ENCODE data around the gene GNPTAB.

DNA sequence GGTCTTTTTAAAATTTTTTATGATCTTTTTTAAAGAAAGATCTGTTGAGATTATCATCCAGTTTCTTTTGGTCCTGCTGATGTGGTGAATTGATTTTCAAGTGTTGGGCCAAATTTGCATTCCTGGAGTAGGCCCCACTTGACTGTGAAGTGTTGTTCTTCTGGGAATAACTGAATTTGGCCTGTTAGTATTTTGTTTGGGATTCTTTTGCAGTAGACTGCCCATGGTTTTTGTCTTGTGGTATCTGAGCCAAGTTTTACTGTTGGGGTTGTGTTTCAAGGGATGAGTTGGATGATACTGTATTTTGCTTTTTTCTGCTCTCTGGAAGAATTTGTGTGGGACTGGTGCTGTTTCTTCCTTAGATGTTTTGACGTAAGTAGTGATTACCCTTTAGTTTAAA is 87.5 kb downstream of the GNPTAB start:
- TF ChIP-seq SMC3 (IDR thresholded peaks at IDR 0.05), result no peak
- TF ChIP-seq MAFK (IDR thresholded peaks at IDR 0.05; ENCODE audit: partially characterized antibody), result no peak
- no peak for TF ChIP-seq POLR2A (IDR thresholded peaks at IDR 0.05; ENCODE audit: low read length)

All from A549 (cell line).